ENCODE data around the gene ADCY3. TPM values are rescaled to one million over a fixed set of nuclear protein-coding genes. Genes with fewer than 3 reads are reported as not detected.

Gene ADCY3
- total and polyA plus RNA-seq, 10 of the 15 experiments (the other 5 are each of a cell fraction or from before 2014, with no cell fraction given): 2.8 to 102 (median 50.4) TPM

- TF ChIP-seq ZNF384 (IDR thresholded peaks at IDR 0.05; ENCODE audit: borderline replicate concordance, low read depth, low read length): no peak
- no peak for TF ChIP-seq CREM (IDR thresholded peaks at IDR 0.05; ENCODE audit: low read depth)
- H3K79me2 ChIP-seq (ENCODE audit: control insufficient read depth, insufficient read depth, low read length): no peaks in the 10 kb centered on the region
- no peaks in the 10 kb centered on the region for H3K27me3 ChIP-seq (replicated peaks in 1 of 2; ENCODE audit: control insufficient read depth in 2 of 2, insufficient read depth in 2 of 2, low read length in 1 of 2)
- ChIA-PET POLR2A (no interaction called here), SMC1A (ENCODE audit: uncharacterized antibody, unreplicated experiment) (no interaction called here), CTCF (no interaction called here), RAD21 (ENCODE audit: unreplicated experiment) (no interaction called here)
- H3K9me3 ChIP-seq (replicated peaks; ENCODE audit: control insufficient read depth, insufficient read depth, low read length): no peaks in the 10 kb centered on the region
- intact Hi-C loops (cut with micrococcal nuclease; ENCODE audit: unreplicated experiment): no loop called here
- WGBS (ENCODE audit: insufficient coverage, insufficient replicate concordance, low lambda C conversion rate, missing lambda C conversion rate): 93% methylated on average over 6 of the region's 6 CpGs
- H3K4me1 ChIP-seq (ENCODE audit: control insufficient read depth, insufficient read depth, low read length): peaks cover 18% of the 10 kb centered on the region
- H3K36me3 ChIP-seq (ENCODE audit: control insufficient read depth in 2 of 2, insufficient read depth in 2 of 2, low read length in 1 of 2): no peaks in the 10 kb centered on the region
- no peak for ATAC-seq
- H3K27ac ChIP-seq (ENCODE audit: control insufficient read depth, insufficient read depth): no peak overlapping the region
- H3K9ac ChIP-seq (ENCODE audit: control insufficient read depth, insufficient read depth, low read length): no peak overlapping the region
- H4K20me1 ChIP-seq (ENCODE audit: control insufficient read depth, insufficient read depth): no peaks in the 10 kb centered on the region
- no peak for FAIRE-seq
- no peak overlapping the region for H3K4me3 ChIP-seq
- in situ Hi-C loops (cut with MboI): no loop called here
- no peak overlapping the region for H3K4me2 ChIP-seq (ENCODE audit: control insufficient read depth, insufficient read depth)
- BruUV-seq (replicated peaks): no TSS peak
- DNase-seq (ENCODE audit: low read depth, low spot score): no peak
- H2AFZ ChIP-seq (ENCODE audit: control insufficient read depth, low read depth, low read length): no peak overlapping the region
Observed at GRCh38 chr2:24924732-24925131, 4.7 kb upstream of the ADCY3 start.

- no peak overlapping the region for H3K4me2 ChIP-seq (ENCODE audit: control insufficient read depth, insufficient read depth)
- ChIA-PET POLR2A (no interaction called here), SMC1A (ENCODE audit: uncharacterized antibody, unreplicated experiment) (no interaction called here), CTCF (interaction anchor here (0.5 to 1.1 kb wide), 3 partner anchors 40 to 1622 kb away, joined by 3 read pairs; no protein-coding TSS in a partner anchor), RAD21 (ENCODE audit: unreplicated experiment) (no interaction called here)
- H3K27ac ChIP-seq (ENCODE audit: control insufficient read depth, insufficient read depth): no peak overlapping the region
- H3K9me3 ChIP-seq (replicated peaks; ENCODE audit: control insufficient read depth, insufficient read depth, low read length): no peaks in the 10 kb centered on the region
- FAIRE-seq (no peak), ATAC-seq (no peak), DNase-seq (ENCODE audit: low read depth, low spot score) (no peak)
- peaks cover 4% of the 10 kb centered on the region for H3K79me2 ChIP-seq (ENCODE audit: control insufficient read depth, insufficient read depth, low read length)
- no peak overlapping the region for H3K9ac ChIP-seq (ENCODE audit: control insufficient read depth, insufficient read depth, low read length)
- H3K36me3 ChIP-seq (ENCODE audit: control insufficient read depth in 2 of 2, insufficient read depth in 2 of 2, low read length in 1 of 2): no peaks in the 10 kb centered on the region
- no peak overlapping the region for H2AFZ ChIP-seq (ENCODE audit: control insufficient read depth, low read depth, low read length)
- intact Hi-C loops (cut with micrococcal nuclease; ENCODE audit: unreplicated experiment): no loop called here
- no TSS peak for BruUV-seq (replicated peaks)
- in situ Hi-C loops (cut with MboI): no loop called here
- no peaks in the 10 kb centered on the region for H4K20me1 ChIP-seq (ENCODE audit: control insufficient read depth, insufficient read depth)
- TF ChIP-seq ASH2L (IDR thresholded peaks at IDR 0.05; ENCODE audit: borderline replicate concordance, low read depth): no peak
- TF ChIP-seq E4F1 (IDR thresholded peaks at IDR 0.05; ENCODE audit: borderline replicate concordance, partially characterized antibody): no peak
- TF ChIP-seq BACH1 (IDR thresholded peaks at IDR 0.05; ENCODE audit: borderline replicate concordance): no peak
- TF ChIP-seq SMAD5 (IDR thresholded peaks at IDR 0.05; ENCODE audit: low read depth): no peak
- TF ChIP-seq NKRF (conservative IDR thresholded peaks at IDR 0.05): no peak
- TF ChIP-seq RELA (IDR thresholded peaks at IDR 0.05; ENCODE audit: borderline replicate concordance, partially characterized antibody): no peak
- WGBS (ENCODE audit: insufficient coverage, insufficient replicate concordance, low lambda C conversion rate, missing lambda C conversion rate): 87% methylated on average over 3 of the region's 5 CpGs
- no peaks in the 10 kb centered on the region for H3K27me3 ChIP-seq (replicated peaks in 1 of 2; ENCODE audit: control insufficient read depth in 2 of 2, insufficient read depth in 2 of 2, low read length in 1 of 2)
- H3K4me3 ChIP-seq: no peak overlapping the region
- peaks cover 18% of the 10 kb centered on the region for H3K4me1 ChIP-seq (ENCODE audit: control insufficient read depth, insufficient read depth, low read length)
Observed at GRCh38 chr2:24924266-24924665, 4.2 kb upstream of the ADCY3 start.
